Panc1 (cell line): Measurements from ENCODE around the gene BRAT1.

Experiments
- POLR2AphosphoS5 ChIP-seq: IDR thresholded peaks from 2 replicates; pipeline ENCODE4 v1.6.1; 2012; ENCODE audit warnings: mild to moderate bottlenecking, low read depth, low read length, moderate library complexity
- SIN3A ChIP-seq: IDR thresholded peaks from 2 replicates; pipeline ENCODE4 v1.6.1; 2012; ENCODE audit warnings: low read depth, mild to moderate bottlenecking, low read length, moderate library complexity, borderline replicate concordance; ENCODE audit not compliant: insufficient read depth
- TCF7L2 ChIP-seq: IDR thresholded peaks from 2 replicates; pipeline ENCODE4 v1.6.1; 2011; ENCODE audit warnings: mild to moderate bottlenecking, low read depth, low read length, inconsistent platforms
- TF ChIP-seq, protein P1 (sequence below): fragments of 450-650 bp; IDR thresholded peaks from 2 replicates; pipeline ENCODE4 v1.5.1; 2017; ENCODE audit warnings: mild to moderate bottlenecking
- TF ChIP-seq, protein P2 (sequence below), 2 experiments: IDR thresholded peaks; 2 replicates each; pipeline ENCODE4 v1.6.1; 2011 to 2012; ENCODE audit warnings: low read depth in 2 of 2, control low read depth in 1 of 2, low read length in 1 of 2, mild to moderate bottlenecking in 1 of 2, moderate library complexity in 1 of 2; ENCODE audit not compliant: insufficient read depth in 1 of 2

DNA sequence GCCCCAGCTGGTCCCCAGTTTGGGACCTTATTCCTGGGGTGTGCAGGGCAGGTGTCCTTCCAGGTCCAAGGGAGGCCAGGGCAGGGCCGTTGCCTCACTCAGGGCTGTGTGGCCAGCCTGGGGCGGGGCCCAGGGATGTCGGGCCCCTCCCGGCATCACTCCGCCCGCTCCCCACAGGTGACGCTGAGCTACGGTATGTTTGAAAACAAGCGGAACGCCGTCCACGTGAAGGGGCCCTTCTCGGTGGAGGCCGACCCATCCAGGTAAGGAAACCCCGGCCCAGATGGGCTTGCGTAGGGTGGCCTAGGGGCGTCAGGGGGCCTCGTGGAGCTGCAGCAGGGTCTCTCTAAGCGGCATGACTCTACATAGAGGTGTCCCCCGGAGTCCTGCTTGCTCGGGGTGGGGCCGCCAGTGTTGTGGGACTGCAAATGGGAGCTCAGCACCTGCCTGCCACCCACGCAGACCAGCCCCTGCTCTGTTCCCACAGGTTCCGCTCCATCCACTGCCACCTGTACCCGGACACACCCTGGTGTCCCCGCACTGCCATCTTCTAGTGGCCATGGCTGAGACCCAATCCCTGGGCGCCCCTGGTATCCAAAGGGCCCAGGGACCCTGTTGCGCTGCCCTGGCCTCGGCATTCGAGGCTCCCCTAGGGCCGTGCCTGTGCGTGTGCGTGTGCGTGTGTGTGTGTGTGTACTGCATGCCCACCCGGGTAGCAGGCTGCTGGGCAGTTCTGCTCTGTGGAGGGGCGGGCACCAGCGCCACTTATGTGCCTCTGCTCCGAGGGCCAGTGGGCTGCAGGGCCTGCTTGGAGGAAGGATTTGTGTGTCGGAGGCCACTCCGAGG, 28.4 kb downstream of the BRAT1 start:
- TF ChIP-seq POLR2AphosphoS5 = no peak
- TF ChIP-seq, protein P1, sequence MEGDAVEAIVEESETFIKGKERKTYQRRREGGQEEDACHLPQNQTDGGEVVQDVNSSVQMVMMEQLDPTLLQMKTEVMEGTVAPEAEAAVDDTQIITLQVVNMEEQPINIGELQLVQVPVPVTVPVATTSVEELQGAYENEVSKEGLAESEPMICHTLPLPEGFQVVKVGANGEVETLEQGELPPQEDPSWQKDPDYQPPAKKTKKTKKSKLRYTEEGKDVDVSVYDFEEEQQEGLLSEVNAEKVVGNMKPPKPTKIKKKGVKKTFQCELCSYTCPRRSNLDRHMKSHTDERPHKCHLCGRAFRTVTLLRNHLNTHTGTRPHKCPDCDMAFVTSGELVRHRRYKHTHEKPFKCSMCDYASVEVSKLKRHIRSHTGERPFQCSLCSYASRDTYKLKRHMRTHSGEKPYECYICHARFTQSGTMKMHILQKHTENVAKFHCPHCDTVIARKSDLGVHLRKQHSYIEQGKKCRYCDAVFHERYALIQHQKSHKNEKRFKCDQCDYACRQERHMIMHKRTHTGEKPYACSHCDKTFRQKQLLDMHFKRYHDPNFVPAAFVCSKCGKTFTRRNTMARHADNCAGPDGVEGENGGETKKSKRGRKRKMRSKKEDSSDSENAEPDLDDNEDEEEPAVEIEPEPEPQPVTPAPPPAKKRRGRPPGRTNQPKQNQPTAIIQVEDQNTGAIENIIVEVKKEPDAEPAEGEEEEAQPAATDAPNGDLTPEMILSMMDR = no peak
- TF ChIP-seq, protein P2, sequence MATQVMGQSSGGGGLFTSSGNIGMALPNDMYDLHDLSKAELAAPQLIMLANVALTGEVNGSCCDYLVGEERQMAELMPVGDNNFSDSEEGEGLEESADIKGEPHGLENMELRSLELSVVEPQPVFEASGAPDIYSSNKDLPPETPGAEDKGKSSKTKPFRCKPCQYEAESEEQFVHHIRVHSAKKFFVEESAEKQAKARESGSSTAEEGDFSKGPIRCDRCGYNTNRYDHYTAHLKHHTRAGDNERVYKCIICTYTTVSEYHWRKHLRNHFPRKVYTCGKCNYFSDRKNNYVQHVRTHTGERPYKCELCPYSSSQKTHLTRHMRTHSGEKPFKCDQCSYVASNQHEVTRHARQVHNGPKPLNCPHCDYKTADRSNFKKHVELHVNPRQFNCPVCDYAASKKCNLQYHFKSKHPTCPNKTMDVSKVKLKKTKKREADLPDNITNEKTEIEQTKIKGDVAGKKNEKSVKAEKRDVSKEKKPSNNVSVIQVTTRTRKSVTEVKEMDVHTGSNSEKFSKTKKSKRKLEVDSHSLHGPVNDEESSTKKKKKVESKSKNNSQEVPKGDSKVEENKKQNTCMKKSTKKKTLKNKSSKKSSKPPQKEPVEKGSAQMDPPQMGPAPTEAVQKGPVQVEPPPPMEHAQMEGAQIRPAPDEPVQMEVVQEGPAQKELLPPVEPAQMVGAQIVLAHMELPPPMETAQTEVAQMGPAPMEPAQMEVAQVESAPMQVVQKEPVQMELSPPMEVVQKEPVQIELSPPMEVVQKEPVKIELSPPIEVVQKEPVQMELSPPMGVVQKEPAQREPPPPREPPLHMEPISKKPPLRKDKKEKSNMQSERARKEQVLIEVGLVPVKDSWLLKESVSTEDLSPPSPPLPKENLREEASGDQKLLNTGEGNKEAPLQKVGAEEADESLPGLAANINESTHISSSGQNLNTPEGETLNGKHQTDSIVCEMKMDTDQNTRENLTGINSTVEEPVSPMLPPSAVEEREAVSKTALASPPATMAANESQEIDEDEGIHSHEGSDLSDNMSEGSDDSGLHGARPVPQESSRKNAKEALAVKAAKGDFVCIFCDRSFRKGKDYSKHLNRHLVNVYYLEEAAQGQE (IDR thresholded peaks at IDR 0.05; ENCODE audit: insufficient read depth in 1 of 2, low read depth in 2 of 2, low read length in 1 of 2) = no peak
- no peak for TF ChIP-seq SIN3A
- no peak for TF ChIP-seq TCF7L2
